PFSK-1 (cell line): ENCODE measurements around the gene ZEB1. TPM values are rescaled to one million over a fixed set of nuclear protein-coding genes. Genes with fewer than 3 reads are reported as not detected.

ENCODE experiments used
- FOXP2 ChIP-seq: optimal IDR thresholded peaks from 2 replicates; pipeline ENCODE3; 2011; ENCODE audit warnings: borderline replicate concordance, control low read depth, inconsistent platforms; ENCODE audit not compliant: insufficient read depth; ENCODE audit errors: extremely low read length, extremely low read depth
- POLR2AphosphoS5 ChIP-seq: IDR thresholded peaks from 2 replicates; pipeline ENCODE4 v1.6.1; 2012; ENCODE audit warnings: low read depth, mild to moderate bottlenecking, control low read depth, low read length, moderate library complexity
- REST ChIP-seq, 2 experiments: IDR thresholded peaks; 2 replicates each; pipeline versions ENCODE4 v1.6.1 to v1.8.0; 2011 to 2012; ENCODE audit warnings: low read depth in 2 of 2, low read length in 2 of 2, control low read depth in 1 of 2, inconsistent platforms in 1 of 2, mild to moderate bottlenecking in 1 of 2, moderate library complexity in 1 of 2; ENCODE audit not compliant: insufficient read depth in 1 of 2
- SIN3A ChIP-seq: IDR thresholded peaks from 2 replicates; pipeline ENCODE4 v1.6.1; 2012; ENCODE audit warnings: mild to moderate bottlenecking, low read length, moderate library complexity, borderline replicate concordance; ENCODE audit not compliant: insufficient read depth
- TAF1 ChIP-seq: IDR thresholded peaks from 2 replicates; pipeline ENCODE4 v1.6.1; 2012; ENCODE audit warnings: low read length, control low read depth, borderline replicate concordance; ENCODE audit not compliant: insufficient read depth
- polyA plus RNA-seq: library from polyadenylated mRNA; unstranded; fragments of >200 nt; gene quantifications from one replicate; pipeline ENCODE4 v1.2.1, GENCODE V29; 2012; ENCODE audit warnings: low read depth, missing spikeins; ENCODE audit not compliant: insufficient read length

ZEB1 gene
- 26.3 TPM for polyA plus RNA-seq

GRCh38 chr10:31318854-31319601 is at the start of gene ZEB1:
Gene ZEB1 (plus strand): TSS chr10:31319216. CDS start chr10:31319235, 19 bp downstream.
- TF ChIP-seq POLR2AphosphoS5 = peak; percentile 42; the same call in 1 of the 2 replicates
- 0 out of 4 replicates have a peak, but pooled peaks of 1 of the 2 experiments have one; percentile 11 for TF ChIP-seq REST (IDR thresholded peaks at IDR 0.05; ENCODE audit: insufficient read depth in 1 of 2, low read depth in 2 of 2, low read length in 2 of 2)
- peak; percentile 50 for TF ChIP-seq FOXP2
- TF ChIP-seq SIN3A = no peak
- TF ChIP-seq TAF1 = no peak

GRCh38 chr10:31270954-31271353 is 48.1 kb upstream of the ZEB1 start:
- no peak for TF ChIP-seq SIN3A
- TF ChIP-seq FOXP2 = no peak
- no peak for TF ChIP-seq REST (IDR thresholded peaks at IDR 0.05; ENCODE audit: insufficient read depth in 1 of 2, low read depth in 2 of 2, low read length in 2 of 2)
- no peak for TF ChIP-seq TAF1
- TF ChIP-seq POLR2AphosphoS5 = no peak

DNA sequence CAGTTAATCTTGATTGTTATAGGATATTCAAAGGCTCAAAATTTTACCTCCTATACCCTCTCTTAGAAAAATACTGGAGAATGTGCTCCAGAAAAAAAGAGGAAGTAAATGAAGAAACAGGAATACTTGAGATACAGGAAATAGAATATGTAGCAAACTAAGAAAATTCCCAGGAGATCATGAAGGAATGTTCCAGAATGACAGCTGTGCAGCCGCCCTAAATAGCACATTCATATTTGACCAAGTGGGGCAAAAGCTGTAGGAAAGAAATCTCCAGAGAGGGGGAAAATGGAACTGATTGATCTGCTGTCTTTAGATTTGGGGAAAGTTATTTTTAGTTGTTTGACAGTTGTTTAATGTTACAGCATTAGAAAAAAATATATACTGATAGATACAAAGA is 46.2 kb upstream of the ZEB1 start:
- no peak for TF ChIP-seq SIN3A
- no peak for TF ChIP-seq TAF1
- TF ChIP-seq REST (IDR thresholded peaks at IDR 0.05; ENCODE audit: insufficient read depth in 1 of 2, low read depth in 2 of 2, low read length in 2 of 2) = no peak

DNA sequence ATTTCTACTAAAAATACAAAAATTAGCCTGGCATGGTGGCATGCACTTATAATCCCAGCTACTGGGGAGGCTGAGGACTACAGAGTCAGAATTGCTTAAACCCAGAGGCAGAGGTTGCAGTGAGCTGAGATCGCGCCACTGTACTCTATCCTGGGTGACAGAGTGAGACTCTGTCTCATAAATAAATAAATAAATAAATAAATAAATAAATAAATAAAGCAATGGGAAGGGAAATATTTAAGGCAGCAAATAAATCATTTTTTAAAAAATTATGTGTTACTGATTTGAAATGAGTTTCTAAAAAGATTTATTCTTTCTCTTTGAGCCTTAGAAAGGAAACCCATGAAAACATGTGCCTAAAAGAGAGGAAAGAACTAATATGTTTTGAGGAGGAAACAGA is 45.2 kb upstream of the ZEB1 start:
- TF ChIP-seq POLR2AphosphoS5 (no peak), TAF1 (no peak), REST (IDR thresholded peaks at IDR 0.05; ENCODE audit: insufficient read depth in 1 of 2, low read depth in 2 of 2, low read length in 2 of 2) (no peak), FOXP2 (no peak), SIN3A (no peak)

GRCh38 chr10:31274310-31274709 is 44.7 kb upstream of the ZEB1 start:
- TF ChIP-seq SIN3A = no peak
- no peak for TF ChIP-seq TAF1
- no peak for TF ChIP-seq REST (IDR thresholded peaks at IDR 0.05; ENCODE audit: insufficient read depth in 1 of 2, low read depth in 2 of 2, low read length in 2 of 2)
- TF ChIP-seq FOXP2 = no peak
- TF ChIP-seq POLR2AphosphoS5 = no peak
